Keratinocyte (primary cell): ENCODE measurements around the gene VAMP5.
"Not testable (repeated sequence)": the region's sequence is repeated elsewhere in the genome, so short reads cannot be mapped to it uniquely, and the experiment has no call there.

Experiments used
- EZH2 ChIP-seq: IDR thresholded peaks from one replicate; pipeline ENCODE4 v1.6.1; 2012; ENCODE audit warnings: inconsistent platforms, mild to moderate bottlenecking, low read length, moderate library complexity
- TF ChIP-seq, protein P1 (sequence below), 3 experiments: IDR thresholded peaks in 1 of 3; conservative IDR thresholded peaks in 1 of 3; optimal IDR thresholded peaks in 1 of 3; 2 replicates in 2 of 3; 3 replicates in 1 of 3; pipeline versions ENCODE3 to v1.5.1; 2011; ENCODE audit warnings: low read length in 3 of 3, mild to moderate bottlenecking in 3 of 3, moderate library complexity in 2 of 3, control low read depth in 1 of 3, inconsistent platforms in 1 of 3; ENCODE audit not compliant: insufficient read depth in 2 of 3; ENCODE audit errors: extremely low read depth in 1 of 3

GRCh38 chr2:85544254-85544691 lies 40.0 kb upstream of the VAMP5 start:
- TF ChIP-seq, protein P1, sequence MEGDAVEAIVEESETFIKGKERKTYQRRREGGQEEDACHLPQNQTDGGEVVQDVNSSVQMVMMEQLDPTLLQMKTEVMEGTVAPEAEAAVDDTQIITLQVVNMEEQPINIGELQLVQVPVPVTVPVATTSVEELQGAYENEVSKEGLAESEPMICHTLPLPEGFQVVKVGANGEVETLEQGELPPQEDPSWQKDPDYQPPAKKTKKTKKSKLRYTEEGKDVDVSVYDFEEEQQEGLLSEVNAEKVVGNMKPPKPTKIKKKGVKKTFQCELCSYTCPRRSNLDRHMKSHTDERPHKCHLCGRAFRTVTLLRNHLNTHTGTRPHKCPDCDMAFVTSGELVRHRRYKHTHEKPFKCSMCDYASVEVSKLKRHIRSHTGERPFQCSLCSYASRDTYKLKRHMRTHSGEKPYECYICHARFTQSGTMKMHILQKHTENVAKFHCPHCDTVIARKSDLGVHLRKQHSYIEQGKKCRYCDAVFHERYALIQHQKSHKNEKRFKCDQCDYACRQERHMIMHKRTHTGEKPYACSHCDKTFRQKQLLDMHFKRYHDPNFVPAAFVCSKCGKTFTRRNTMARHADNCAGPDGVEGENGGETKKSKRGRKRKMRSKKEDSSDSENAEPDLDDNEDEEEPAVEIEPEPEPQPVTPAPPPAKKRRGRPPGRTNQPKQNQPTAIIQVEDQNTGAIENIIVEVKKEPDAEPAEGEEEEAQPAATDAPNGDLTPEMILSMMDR (optimal IDR thresholded peaks at IDR 0.05 in 1 of 3, IDR thresholded peaks at IDR 0.05 in 1 of 3, conservative IDR thresholded peaks at IDR 0.05 in 1 of 3; ENCODE audit: extremely low read depth in 1 of 3, insufficient read depth in 2 of 3, low read length in 3 of 3), result not testable (repeated sequence)
- TF ChIP-seq EZH2, result not testable (repeated sequence)
